GM12892 (cell line): ENCODE data around the gene LRIG3.

ENCODE experiments used
- POLR2AphosphoS5 ChIP-seq: IDR thresholded peaks from 2 replicates; pipeline ENCODE4 v1.6.1; 2011; ENCODE audit warnings: low read depth, low read length, control low read depth
- TAF1 ChIP-seq: IDR thresholded peaks from 2 replicates; pipeline ENCODE4 v1.6.1; 2011; ENCODE audit warnings: low read depth, mild to moderate bottlenecking, control low read depth, low read length, borderline replicate concordance

- TF ChIP-seq POLR2AphosphoS5 (no peak), TAF1 (no peak)
Measured at GRCh38 chr12:58877243-58877743, 43.0 kb downstream of the LRIG3 start.
